Smooth muscle cell (in vitro differentiated cells): ENCODE results near the gene PLEKHG2. TPM values are rescaled to one million over a fixed set of nuclear protein-coding genes. Genes with fewer than 3 reads are reported as not detected.

Experiments
- DNase-seq: peaks from one replicate; lab custom pipeline; 2025; ENCODE audit not compliant: unreplicated experiment; lab: John Stamatoyannopoulos, UW
- H2AFZ ChIP-seq: fragments of 200-600 bp; sonication (generic); 2 replicates; pipeline ENCODE4 v1.6.0; 2016; ENCODE audit warnings: antibody characterized with exemption, low read depth, mild to moderate bottlenecking
- H3F3A ChIP-seq: fragments of 200-600 bp; sonication (generic); 2 replicates; pipeline ENCODE4 v1.6.0; 2017; ENCODE audit warnings: antibody characterized with exemption, low read depth
- H3K27ac ChIP-seq: fragments of 200-600 bp; sonication (generic); 2 replicates; pipeline ENCODE4 v1.5.1; 2016; ENCODE audit warnings: low read depth, mild to moderate bottlenecking
- H3K27me3 ChIP-seq: fragments of 200-600 bp; sonication (generic); 2 replicates; pipeline ENCODE4 v1.6.1; 2016; ENCODE audit warnings: low read depth, mild to moderate bottlenecking
- H3K36me3 ChIP-seq: fragments of 200-600 bp; sonication (generic); 2 replicates; pipeline ENCODE4 v1.5.1; 2016; ENCODE audit warnings: low read depth
- H3K4me1 ChIP-seq: fragments of 200-600 bp; sonication (generic); 2 replicates; pipeline ENCODE4 v1.5.1; 2016; ENCODE audit warnings: low read depth
- H3K4me2 ChIP-seq: fragments of 200-600 bp; sonication (generic); 2 replicates; pipeline ENCODE4 v1.6.0; 2016; ENCODE audit warnings: mild to moderate bottlenecking
- H3K4me3 ChIP-seq: fragments of 200-600 bp; sonication (generic); 2 replicates; pipeline ENCODE4 v1.5.1; 2016; ENCODE audit warnings: mild to moderate bottlenecking
- H3K79me2 ChIP-seq: fragments of 200-600 bp; sonication (generic); 2 replicates; pipeline ENCODE4 v1.6.0; 2016; ENCODE audit warnings: low read depth, mild to moderate bottlenecking
- H3K9ac ChIP-seq: fragments of 200-600 bp; sonication (generic); 2 replicates; pipeline ENCODE4 v1.6.0; 2016; ENCODE audit warnings: low read depth
- H3K9me3 ChIP-seq: fragments of 200-600 bp; sonication (generic); replicated peaks from 2 replicates; pipeline ENCODE4 v1.5.1; 2016; ENCODE audit warnings: low read depth
- H4K20me1 ChIP-seq: fragments of 200-600 bp; sonication (generic); 2 replicates; pipeline ENCODE4 v1.6.0; 2016; ENCODE audit warnings: low read depth
- CTCF ChIP-seq: fragments of 200-600 bp; sonication (generic); IDR thresholded peaks from 2 replicates; pipeline ENCODE4 v1.5.1; 2017; ENCODE audit warnings: borderline replicate concordance, mild to moderate bottlenecking, antibody characterized with exemption; ENCODE audit not compliant: insufficient read depth, poor library complexity, severe bottlenecking
- WGBS: methylation state at CpG from one replicate; pipeline ENCODE4 v1.1.7; 2016; ENCODE audit warnings: low lambda C conversion rate; 5-methylcytosine and 5-hydroxymethylcytosine counted together
- polyA plus RNA-seq: library from polyadenylated mRNA; unstranded; fragments of >200 nt; fragmentation: Nextera tagmentation; extraction: Ambion mirVana; gene quantifications from 2 replicates; pipeline ENCODE4 v1.2.1, GENCODE V29; 2016
- total RNA-seq: library from RNA; depleted of rRNA; stranded (reverse); fragments of >200 nt; gene quantifications from 2 replicates; pipeline ENCODE4 v1.2.3, GENCODE V29; 2014

PLEKHG2 gene
- total and polyA plus RNA-seq, 2 experiments from 2014 or later = 33.0 to 42.2 TPM

- no peaks in the 10 kb centered on the region for H3K9me3 ChIP-seq
- H3K36me3 ChIP-seq = no peaks in the 10 kb centered on the region
- H3K27me3 ChIP-seq = no peaks in the 10 kb centered on the region
- WGBS = 100% methylated on average over 4 of the region's 4 CpGs
- peaks cover 17% of the 10 kb centered on the region for H3K4me1 ChIP-seq
- no peak overlapping the region for H3K27ac ChIP-seq
- H3K79me2 ChIP-seq = no peaks in the 10 kb centered on the region
- H3K4me3 ChIP-seq = no peak overlapping the region
- H4K20me1 ChIP-seq = no peaks in the 10 kb centered on the region
- peaks cover 33% of the 10 kb centered on the region for H3F3A ChIP-seq
- no peak overlapping the region for H3K9ac ChIP-seq
- H2AFZ ChIP-seq = no peak overlapping the region
- no peak for TF ChIP-seq CTCF
- no peak overlapping the region for H3K4me2 ChIP-seq
- no peak for DNase-seq
These were observed 12.8 kb upstream of the PLEKHG2 start for GRCh38 chr19:39399668-39400050.

DNA sequence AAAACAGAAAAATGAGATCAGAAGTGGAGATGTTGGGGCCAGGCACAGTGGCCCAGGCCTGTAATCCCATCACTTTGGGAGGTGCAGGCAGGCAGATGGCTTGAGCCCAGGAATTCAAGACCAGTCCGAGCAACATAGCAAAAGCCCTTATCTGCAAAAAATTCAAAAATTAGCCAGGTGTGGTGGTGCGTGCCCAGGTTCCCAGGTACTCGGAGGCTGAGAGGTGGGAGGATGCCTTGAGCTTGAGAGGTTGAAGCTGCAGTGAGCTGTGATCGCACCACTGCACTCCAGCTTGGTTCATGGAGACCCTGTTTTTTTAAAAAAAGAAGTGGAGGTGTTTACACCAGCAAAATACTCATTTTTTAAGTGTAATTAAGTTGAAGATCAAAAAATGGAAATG lies 12.4 kb upstream of the PLEKHG2 start:
- no peaks in the 10 kb centered on the region for H3K27me3 ChIP-seq
- no peaks in the 10 kb centered on the region for H3K79me2 ChIP-seq
- no peaks in the 10 kb centered on the region for H3K36me3 ChIP-seq
- no peak overlapping the region for H2AFZ ChIP-seq
- peaks cover 17% of the 10 kb centered on the region for H3K4me1 ChIP-seq
- H3K4me3 ChIP-seq = no peak overlapping the region
- no peak for TF ChIP-seq CTCF
- WGBS = 97% methylated on average over 4 of the region's 4 CpGs
- peaks cover 33% of the 10 kb centered on the region for H3F3A ChIP-seq
- no peak overlapping the region for H3K4me2 ChIP-seq
- no peak overlapping the region for H3K9ac ChIP-seq
- no peaks in the 10 kb centered on the region for H4K20me1 ChIP-seq
- H3K9me3 ChIP-seq = no peaks in the 10 kb centered on the region
- no peak for DNase-seq
- no peak overlapping the region for H3K27ac ChIP-seq

- Histone ChIP-seq H3K9me3 (no peaks in the 10 kb centered on the region), H3K4me3 (no peak overlapping the region), H3K4me1 (peaks cover 17% of the 10 kb centered on the region), H3K27ac (peak overlapping the region; percentile 100), H3K36me3 (no peaks in the 10 kb centered on the region), H4K20me1 (no peaks in the 10 kb centered on the region), H3K79me2 (no peaks in the 10 kb centered on the region), H3K27me3 (no peaks in the 10 kb centered on the region), H3F3A (peaks cover 33% of the 10 kb centered on the region), H2AFZ (no peak overlapping the region), H3K4me2 (peak overlapping the region; percentile 98), H3K9ac (peak overlapping the region; percentile 99)
- WGBS = 46% methylated on average over 4 of the region's 4 CpGs
- DNase-seq = no peak
- TF ChIP-seq CTCF = no peak
These were observed 11.4 kb upstream of the PLEKHG2 start for GRCh38 chr19:39401070-39401548.

- Histone ChIP-seq H3K36me3 (no peaks in the 10 kb centered on the region), H3K4me3 (peak overlapping the region; percentile 62), H3K9ac (peak overlapping the region; percentile 99), H3K27me3 (no peaks in the 10 kb centered on the region), H3K27ac (peak overlapping the region; percentile 100), H3F3A (peaks cover 33% of the 10 kb centered on the region), H2AFZ (no peak overlapping the region), H3K4me1 (peaks cover 17% of the 10 kb centered on the region), H3K9me3 (no peaks in the 10 kb centered on the region), H3K4me2 (peak overlapping the region; percentile 98), H4K20me1 (peaks cover under 1% of the 10 kb centered on the region), H3K79me2 (no peaks in the 10 kb centered on the region)
- WGBS = 31% methylated on average over 25 of the region's 25 CpGs
- no peak for TF ChIP-seq CTCF
- no peak for DNase-seq
These were observed 10.7 kb upstream of the PLEKHG2 start for GRCh38 chr19:39401549-39402345.
